Naive thymus-derived CD4-positive, alpha-beta T cell (primary cell): ENCODE results near the gene COBLL1. TPM values are rescaled to one million over a fixed set of nuclear protein-coding genes. Genes with fewer than 3 reads are reported as not detected.

ENCODE experiments used
- ATAC-seq: fragments of 150-1000 bp; cut with Tn5 transposase; 2 replicates; pipeline ENCODE4 v1.10.0; 2021; ENCODE audit warnings: mild to moderate bottlenecking, moderate library complexity
- CTCF ChIA-PET: fragments of 350-600 bp; sonication (Branson Sonifier 250); formaldehyde crosslinking; loops from one replicate; lab custom pipeline; 2021; ENCODE audit warnings: antibody characterized with exemption; lab: Charles Lee
- POLR2A ChIA-PET: fragments of 350-600 bp; sonication (Branson Sonifier 250); formaldehyde crosslinking; loops from one replicate; lab custom pipeline; 2021; ENCODE audit warnings: antibody characterized with exemption, inconsistent platforms; lab: Charles Lee
- DNase-seq, 9 donors: peaks; one replicate each; pipeline versions ENCODE4 v3.0.0 to v3.0.0-alpha.2; 2020 to 2022; ENCODE audit warnings: mixed read lengths in 1 of 9
- H3K27ac ChIP-seq: one replicate; pipeline ENCODE4 v1.7.0; 2013; ENCODE audit warnings: mild to moderate bottlenecking, low read depth, low read length, moderate library complexity
- H3K27me3 ChIP-seq, 2 donors: one replicate each; pipeline ENCODE4 v1.7.0; 2013; ENCODE audit warnings: low read length in 2 of 2, mild to moderate bottlenecking in 2 of 2, moderate library complexity in 2 of 2; ENCODE audit not compliant: control insufficient read depth in 2 of 2, insufficient read depth in 2 of 2
- H3K36me3 ChIP-seq, 3 experiments: 1 replicate in 2 of 3; 2 replicates in 1 of 3; pipeline ENCODE4 v1.7.0; 2013; ENCODE audit warnings: low read length in 3 of 3, mild to moderate bottlenecking in 3 of 3, moderate library complexity in 1 of 3; ENCODE audit not compliant: insufficient read depth in 3 of 3, control insufficient read depth in 2 of 3
- H3K4me1 ChIP-seq, 2 donors: one replicate each; pipeline ENCODE4 v1.7.0; 2013; ENCODE audit warnings: low read length in 2 of 2, mild to moderate bottlenecking in 2 of 2, moderate library complexity in 1 of 2; ENCODE audit not compliant: control insufficient read depth in 2 of 2, insufficient read depth in 2 of 2
- H3K4me3 ChIP-seq: 2 replicates; pipeline ENCODE4 v1.7.0; 2013; ENCODE audit warnings: mild to moderate bottlenecking, low read length
- H3K9me3 ChIP-seq, 3 experiments: 1 replicate in 2 of 3; 2 replicates in 1 of 3; pipeline ENCODE4 v1.7.0; 2013; ENCODE audit warnings: low read length in 3 of 3; ENCODE audit not compliant: control insufficient read depth in 2 of 3
- H3K27ac Mint-ChIP-seq, 9 donors: one replicate each; pipeline ENCODE4 v1.8.0; 2020 to 2022; ENCODE audit warnings: mixed read lengths in 9 of 9, mild to moderate bottlenecking in 8 of 9, moderate library complexity in 5 of 9, inconsistent platforms in 2 of 9
- H3K27me3 Mint-ChIP-seq, 5 donors: one replicate each; pipeline ENCODE4 v1.8.0; 2021 to 2022; ENCODE audit warnings: mixed read lengths in 5 of 5, mild to moderate bottlenecking in 1 of 5
- H3K36me3 Mint-ChIP-seq, 5 donors: one replicate each; pipeline ENCODE4 v1.8.0; 2020 to 2022; ENCODE audit warnings: mixed read lengths in 5 of 5, mild to moderate bottlenecking in 3 of 5, inconsistent platforms in 1 of 5
- H3K4me1 Mint-ChIP-seq, 7 donors: one replicate each; pipeline ENCODE4 v1.8.0; 2020 to 2022; ENCODE audit warnings: mixed read lengths in 7 of 7, mild to moderate bottlenecking in 3 of 7, inconsistent platforms in 1 of 7
- H3K4me3 Mint-ChIP-seq, 10 donors: one replicate each; pipeline ENCODE4 v1.8.0; 2020 to 2022; ENCODE audit warnings: mild to moderate bottlenecking in 10 of 10, mixed read lengths in 10 of 10, moderate library complexity in 6 of 10, inconsistent platforms in 2 of 10
- H3K9me3 Mint-ChIP-seq, 11 donors: one replicate each; pipeline ENCODE4 v1.8.0; 2020 to 2022; ENCODE audit warnings: mixed read lengths in 11 of 11, mild to moderate bottlenecking in 4 of 11, inconsistent platforms in 1 of 11, moderate library complexity in 1 of 11
- intact Hi-C, 2 donors: fragments of 100-400 bp; cut with micrococcal nuclease; formaldehyde crosslinking; loops; one replicate each; pipeline ENCODE4 v1.15.1; 2023
- polyA plus RNA-seq, 2 donors: library from polyadenylated mRNA; unstranded; fragments of 300-500 nt; fragmentation: Illumina TruSeq; gene quantifications; one replicate each; pipeline ENCODE4 v1.2.3, GENCODE V29; 2021
- total RNA-seq, 6 experiments: library from RNA in 5 of 6; stranded (reverse) in 5 of 6; gene quantifications; 1 replicate in 5 of 6; 2 replicates in 1 of 6; pipeline ENCODE4 v1.2.3 and lab custom pipeline; 2021 to 2026

Gene COBLL1
- total and polyA plus RNA-seq, 7 experiments from 2014 or later = 0.22 to 8.0 (median 0.57) TPM; not detected in 2

DNA sequence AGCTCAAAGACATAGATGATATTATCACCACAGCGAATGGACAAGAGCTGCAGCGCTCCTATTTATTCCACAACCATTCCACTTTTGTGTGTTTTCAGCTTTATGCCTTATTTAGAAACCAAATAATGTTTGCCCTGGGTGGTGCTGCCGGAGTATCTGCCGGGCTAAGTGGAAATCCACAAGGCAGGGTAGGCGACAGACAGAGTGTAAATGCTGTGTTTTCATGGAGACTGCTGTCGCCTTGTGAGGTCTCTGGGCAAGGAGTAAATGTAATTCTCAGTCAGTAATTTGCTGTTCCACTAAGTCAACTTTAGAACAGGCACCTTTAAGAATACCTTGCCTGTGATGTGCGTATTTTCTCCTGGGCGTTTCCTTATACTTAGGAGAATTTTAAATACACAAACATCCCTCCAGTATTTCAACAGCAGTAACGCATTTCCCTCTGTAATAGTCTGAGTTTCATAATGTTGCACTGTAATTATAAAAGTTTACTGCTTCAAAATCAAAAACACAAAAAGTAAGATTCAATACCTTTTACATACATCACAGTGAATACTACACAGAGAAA lies 60.9 kb downstream of the COBLL1 start:
- no peak for DNase-seq
- Mint-ChIP-seq H3K27ac (no peak overlapping the region), H3K9me3 (no peaks in the 10 kb centered on the region), H3K4me1 (no peaks in the 10 kb centered on the region), H3K4me3 (no peak overlapping the region), H3K27me3 (no peaks in the 10 kb centered on the region), H3K36me3 (no peaks in the 10 kb centered on the region)
- CTCF ChIA-PET = no interaction called here
- no peaks in the 10 kb centered on the region for H3K4me1 ChIP-seq
- POLR2A ChIA-PET = no interaction called here
- ATAC-seq = no peak
- H3K27me3 ChIP-seq = no peaks in the 10 kb centered on the region
- H3K36me3 ChIP-seq = no peaks in the 10 kb centered on the region
- H3K27ac ChIP-seq = no peak overlapping the region
- intact Hi-C loops = no loop called here
- no peak overlapping the region for H3K4me3 ChIP-seq
- H3K9me3 ChIP-seq = no peaks in the 10 kb centered on the region

DNA sequence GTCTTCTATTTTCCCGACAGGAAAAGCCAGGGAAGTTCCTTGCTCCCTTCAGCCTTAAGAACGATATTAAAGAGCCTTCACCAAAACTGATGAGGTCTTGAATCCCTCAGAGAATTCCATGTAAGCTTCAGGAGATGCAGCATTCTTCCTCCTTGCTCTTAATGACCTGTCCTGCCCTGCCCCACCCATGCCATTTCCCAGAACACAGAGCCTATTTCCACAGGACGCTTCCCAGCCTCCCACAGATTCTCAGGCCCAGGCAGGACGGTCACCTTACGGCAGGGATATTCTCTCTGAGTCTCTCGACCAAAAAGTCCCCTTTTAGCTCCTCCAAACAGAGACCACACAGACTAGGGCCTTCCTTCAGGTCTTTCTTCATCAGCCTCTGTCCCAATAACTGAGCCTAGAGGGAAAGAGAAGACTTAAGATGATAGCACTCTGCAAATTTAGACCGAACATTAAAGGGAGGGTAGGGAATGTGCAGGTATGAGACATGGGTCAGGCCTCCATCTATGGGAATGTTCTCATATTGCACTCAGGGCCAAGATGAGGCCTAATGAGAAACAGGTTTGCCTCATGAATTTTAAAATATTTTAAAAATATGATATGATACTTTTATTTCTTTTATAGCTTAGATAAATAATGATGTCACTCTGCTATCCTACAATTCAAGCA lies 62.1 kb downstream of the COBLL1 start:
- Mint-ChIP-seq H3K27me3 (no peaks in the 10 kb centered on the region), H3K4me3 (no peak overlapping the region), H3K36me3 (no peaks in the 10 kb centered on the region), H3K27ac (no peak overlapping the region), H3K9me3 (no peaks in the 10 kb centered on the region), H3K4me1 (no peaks in the 10 kb centered on the region)
- Histone ChIP-seq H3K9me3 (no peaks in the 10 kb centered on the region), H3K27me3 (no peaks in the 10 kb centered on the region), H3K36me3 (no peaks in the 10 kb centered on the region), H3K27ac (no peak overlapping the region), H3K4me1 (no peaks in the 10 kb centered on the region), H3K4me3 (no peak overlapping the region)
- ChIA-PET CTCF (no interaction called here), POLR2A (no interaction called here)
- DNase-seq (no peak), ATAC-seq (no peak)
- intact Hi-C loops = no loop called here

DNA sequence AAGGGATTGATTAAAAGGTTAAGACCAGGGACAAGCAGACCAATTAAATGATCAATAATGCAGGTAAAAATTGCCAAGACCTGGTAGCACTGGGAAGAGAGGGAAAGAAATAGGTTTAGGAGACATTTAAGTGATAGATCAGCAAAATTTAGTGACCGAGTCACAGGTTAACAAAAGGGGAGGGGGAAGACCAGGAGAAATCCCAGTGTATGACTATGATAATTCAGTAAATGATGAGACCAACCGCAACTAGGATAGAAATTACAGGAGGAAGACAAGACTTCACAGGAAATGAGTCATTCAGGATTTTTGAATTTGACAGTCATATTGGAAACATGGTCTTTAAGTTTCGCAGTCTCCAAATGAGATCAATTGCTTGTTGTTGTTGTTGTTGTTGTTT lies 62.9 kb downstream of the COBLL1 start:
- Histone ChIP-seq H3K27me3 (no peaks in the 10 kb centered on the region), H3K9me3 (no peaks in the 10 kb centered on the region), H3K4me1 (no peaks in the 10 kb centered on the region), H3K36me3 (no peaks in the 10 kb centered on the region), H3K4me3 (no peak overlapping the region), H3K27ac (no peak overlapping the region)
- Mint-ChIP-seq H3K4me1 (no peaks in the 10 kb centered on the region), H3K36me3 (no peaks in the 10 kb centered on the region), H3K4me3 (no peak overlapping the region), H3K9me3 (no peaks in the 10 kb centered on the region), H3K27ac (no peak overlapping the region), H3K27me3 (no peaks in the 10 kb centered on the region)
- CTCF ChIA-PET = no interaction called here
- intact Hi-C loops = no loop called here
- no peak for DNase-seq
- ATAC-seq = no peak
- POLR2A ChIA-PET = no interaction called here

DNA sequence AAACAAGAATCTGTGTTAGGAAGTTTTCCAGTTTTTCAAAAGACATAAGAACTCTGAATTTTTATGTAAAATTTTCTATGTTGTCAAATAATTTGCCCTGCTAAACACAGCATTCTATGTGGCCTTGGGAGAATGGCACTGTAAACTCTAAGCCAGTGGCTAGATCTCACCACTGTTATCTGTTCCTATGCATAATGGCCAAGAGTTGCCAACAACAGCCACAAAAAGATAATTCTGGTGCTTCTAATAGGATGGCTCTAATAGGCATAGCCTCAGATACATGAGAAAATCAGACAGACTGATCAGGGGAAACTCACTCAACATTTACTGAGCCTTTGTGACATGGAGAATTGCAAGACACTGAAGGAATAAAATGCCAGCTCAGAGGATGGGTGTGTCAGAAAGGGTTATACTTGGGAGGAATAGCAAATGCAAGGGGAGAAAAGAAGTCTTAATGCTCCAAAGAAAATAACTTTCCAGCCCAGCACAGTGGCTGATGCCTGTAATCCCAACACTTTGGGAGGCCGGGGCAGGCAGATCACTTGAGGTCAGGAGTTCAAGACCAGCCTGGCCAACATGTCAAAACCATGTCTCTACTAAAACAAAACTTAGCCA lies 63.7 kb downstream of the COBLL1 start:
- intact Hi-C loops = no loop called here
- ATAC-seq = no peak

DNA sequence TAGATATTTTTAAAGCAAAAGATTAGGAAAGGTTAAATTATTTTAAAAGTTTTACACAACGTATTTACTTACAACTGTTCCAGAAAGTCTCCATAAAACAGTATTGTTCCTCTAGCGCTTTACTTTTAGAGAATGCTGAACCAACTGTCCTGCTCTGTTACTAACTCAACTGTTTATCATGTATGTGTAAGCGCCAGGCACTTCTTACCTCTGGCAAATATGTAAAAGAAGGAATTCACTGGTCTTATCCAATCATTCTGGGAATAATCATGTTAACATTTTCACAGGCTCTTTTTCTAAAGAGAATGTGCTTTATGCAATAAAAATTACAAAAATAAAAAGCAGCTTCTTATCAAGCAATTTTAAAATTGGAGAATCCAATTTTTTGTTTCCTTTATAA lies 68.0 kb downstream of the COBLL1 start:
- CTCF ChIA-PET = no interaction called here
- intact Hi-C loops = no loop called here
- ATAC-seq = no peak

More for the DNA sequence above, 63.7 kb downstream of the COBLL1 start:
- Mint-ChIP-seq H3K36me3 (no peaks in the 10 kb centered on the region), H3K27me3 (no peaks in the 10 kb centered on the region), H3K4me3 (no peak overlapping the region), H3K27ac (no peak overlapping the region), H3K4me1 (no peaks in the 10 kb centered on the region), H3K9me3 (no peaks in the 10 kb centered on the region)
- no peak overlapping the region for H3K27ac ChIP-seq
- H3K9me3 ChIP-seq = no peaks in the 10 kb centered on the region
- no peaks in the 10 kb centered on the region for H3K27me3 ChIP-seq
- no peak overlapping the region for H3K4me3 ChIP-seq
- no peaks in the 10 kb centered on the region for H3K36me3 ChIP-seq
- CTCF ChIA-PET = no interaction called here
- no peak for DNase-seq
- no peaks in the 10 kb centered on the region for H3K4me1 ChIP-seq
- POLR2A ChIA-PET = no interaction called here

DNA sequence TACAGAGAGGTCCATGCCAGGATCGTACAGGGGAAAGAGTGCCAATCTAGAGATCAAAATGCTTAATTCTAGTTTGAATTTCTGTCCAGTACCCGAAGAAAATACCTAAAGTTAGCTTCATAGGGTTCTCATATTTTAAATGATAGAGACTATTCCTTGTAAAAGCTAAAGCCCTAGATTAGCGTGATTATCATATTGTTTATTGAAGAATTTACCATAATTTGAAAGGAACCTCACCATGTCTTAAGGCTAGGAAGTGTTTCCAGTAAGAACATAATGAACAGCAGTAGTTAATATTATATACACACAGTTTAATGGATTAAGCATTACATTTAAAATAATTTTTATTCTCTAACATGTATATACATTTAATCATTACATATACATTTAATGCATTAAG lies 68.5 kb downstream of the COBLL1 start:
- Mint-ChIP-seq H3K36me3 (no peaks in the 10 kb centered on the region), H3K27ac (no peak overlapping the region), H3K27me3 (no peaks in the 10 kb centered on the region), H3K9me3 (no peaks in the 10 kb centered on the region), H3K4me1 (no peaks in the 10 kb centered on the region), H3K4me3 (no peak overlapping the region)
- ATAC-seq = no peak
- H3K27me3 ChIP-seq = no peaks in the 10 kb centered on the region
- ChIA-PET CTCF (no interaction called here), POLR2A (no interaction called here)
- no peaks in the 10 kb centered on the region for H3K9me3 ChIP-seq
- no peaks in the 10 kb centered on the region for H3K36me3 ChIP-seq
- DNase-seq = no peak
- intact Hi-C loops = no loop called here
- no peak overlapping the region for H3K4me3 ChIP-seq
- no peak overlapping the region for H3K27ac ChIP-seq
- no peaks in the 10 kb centered on the region for H3K4me1 ChIP-seq

More for the DNA sequence above, 68.0 kb downstream of the COBLL1 start:
- H3K27me3 ChIP-seq = no peaks in the 10 kb centered on the region
- H3K36me3 Mint-ChIP-seq = no peaks in the 10 kb centered on the region
- H3K9me3 Mint-ChIP-seq = no peaks in the 10 kb centered on the region
- no peaks in the 10 kb centered on the region for H3K36me3 ChIP-seq
- DNase-seq = no peak
- no peaks in the 10 kb centered on the region for H3K9me3 ChIP-seq
- no peaks in the 10 kb centered on the region for H3K27me3 Mint-ChIP-seq
- POLR2A ChIA-PET = no interaction called here
- H3K4me3 ChIP-seq = no peak overlapping the region
- H3K4me3 Mint-ChIP-seq = no peak overlapping the region
- H3K27ac Mint-ChIP-seq = no peak overlapping the region
- no peaks in the 10 kb centered on the region for H3K4me1 ChIP-seq
- no peak overlapping the region for H3K27ac ChIP-seq
- no peaks in the 10 kb centered on the region for H3K4me1 Mint-ChIP-seq

DNA sequence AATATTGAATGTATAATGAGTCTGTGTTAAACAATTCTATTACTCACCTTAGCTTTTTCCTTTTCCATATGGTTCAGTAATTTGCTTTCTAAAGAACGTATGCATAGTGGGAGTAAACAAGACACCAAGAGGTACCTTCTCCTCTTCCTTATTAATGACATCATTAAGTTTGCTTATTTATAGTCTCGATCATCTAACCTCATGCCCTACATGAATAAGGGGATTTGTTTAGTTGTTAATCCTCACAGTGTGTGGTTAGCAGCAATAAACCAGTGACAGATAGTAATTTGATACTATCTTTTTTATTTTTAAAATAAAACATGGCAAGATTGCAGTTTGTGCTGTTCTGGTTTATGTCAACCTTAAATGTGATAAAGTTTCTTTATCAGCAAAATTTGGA lies 69.7 kb downstream of the COBLL1 start:
- H3K36me3 ChIP-seq = no peaks in the 10 kb centered on the region
- H3K9me3 ChIP-seq = no peaks in the 10 kb centered on the region
- no peaks in the 10 kb centered on the region for H3K9me3 Mint-ChIP-seq
- H3K36me3 Mint-ChIP-seq = no peaks in the 10 kb centered on the region
- no peak overlapping the region for H3K4me3 ChIP-seq
- H3K4me1 Mint-ChIP-seq = no peaks in the 10 kb centered on the region
- no peak overlapping the region for H3K4me3 Mint-ChIP-seq
- no peaks in the 10 kb centered on the region for H3K27me3 Mint-ChIP-seq
- no peak overlapping the region for H3K27ac ChIP-seq
- DNase-seq (no peak), ATAC-seq (no peak)
- ChIA-PET POLR2A (no interaction called here), CTCF (no interaction called here)
- no peaks in the 10 kb centered on the region for H3K27me3 ChIP-seq
- intact Hi-C loops = no loop called here
- H3K27ac Mint-ChIP-seq = no peak overlapping the region
- H3K4me1 ChIP-seq = no peaks in the 10 kb centered on the region
